GM21717 (cell line): ENCODE measurements around the gene SLC4A1AP.

Experiments used
- ATAC-seq: cut with Tn5 transposase; IDR thresholded peaks from one replicate; pipeline ENCODE4 v1.9.1; 2021; ENCODE audit warnings: mild to moderate bottlenecking, moderate library complexity; ENCODE audit not compliant: unreplicated experiment

Gene SLC4A1AP

DNA sequence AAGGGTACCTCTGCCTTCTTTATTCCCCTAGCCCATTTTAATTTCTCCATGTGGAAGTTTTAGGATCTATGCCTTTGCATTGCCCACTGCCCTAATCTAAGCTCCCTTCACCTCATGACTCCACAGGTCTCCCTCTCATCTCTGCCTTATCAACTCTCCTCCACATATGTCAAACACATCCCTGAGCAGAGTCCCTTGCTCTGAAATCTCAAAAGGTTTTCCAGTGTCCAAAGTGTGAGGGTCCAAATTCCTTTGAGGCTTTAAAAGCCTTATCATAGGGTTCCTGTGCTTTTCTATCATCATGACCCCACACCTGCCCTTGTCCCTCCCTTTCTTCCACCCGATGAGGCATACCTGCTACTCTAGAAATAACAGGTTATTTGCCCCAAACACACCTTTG, 38.6 kb downstream of the SLC4A1AP start:
- ATAC-seq = no peak

GRCh38 chr2:27703638-27704341, 40.1 kb downstream of the SLC4A1AP start:
- ATAC-seq = no peak

- no peak for ATAC-seq
Observed at GRCh38 chr2:27704342-27704876, 40.7 kb downstream of the SLC4A1AP start.

DNA sequence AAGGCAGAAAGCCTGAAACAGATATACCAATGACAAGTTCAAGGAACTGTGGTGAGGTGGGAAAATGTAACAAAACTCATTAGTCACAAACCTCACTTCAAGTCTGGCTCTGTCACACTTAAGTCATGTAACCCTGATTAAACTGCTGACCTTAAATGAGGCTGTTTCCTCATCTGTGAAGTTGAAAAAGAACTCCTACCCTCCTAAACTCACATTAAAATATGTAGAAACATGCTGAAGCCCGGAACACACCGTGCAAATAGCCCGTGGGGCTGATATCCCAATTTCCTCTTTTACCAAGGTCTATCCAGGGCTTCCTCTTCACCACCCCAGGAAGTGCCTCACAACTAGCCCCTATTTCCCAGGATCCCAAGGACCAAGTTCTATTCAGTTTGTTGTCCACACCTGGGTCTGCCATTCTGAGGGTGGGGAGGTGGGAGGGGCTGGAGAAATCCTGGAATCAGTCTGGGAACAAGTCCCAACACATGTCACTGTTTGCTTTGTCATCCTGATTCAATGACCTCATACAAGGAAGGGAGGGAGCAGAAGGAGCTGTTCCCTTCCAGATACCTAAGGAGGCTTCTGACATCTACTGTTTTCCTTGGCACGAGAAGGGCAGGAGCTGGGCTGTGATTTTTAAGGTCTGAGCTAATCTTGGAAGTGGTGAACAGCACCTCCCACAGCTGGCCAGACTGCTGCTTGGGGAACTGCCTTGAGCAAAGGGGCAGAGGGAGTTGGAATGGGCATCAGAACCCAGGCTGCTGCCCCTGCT, 42.3 kb downstream of the SLC4A1AP start:
- no peak for ATAC-seq

DNA sequence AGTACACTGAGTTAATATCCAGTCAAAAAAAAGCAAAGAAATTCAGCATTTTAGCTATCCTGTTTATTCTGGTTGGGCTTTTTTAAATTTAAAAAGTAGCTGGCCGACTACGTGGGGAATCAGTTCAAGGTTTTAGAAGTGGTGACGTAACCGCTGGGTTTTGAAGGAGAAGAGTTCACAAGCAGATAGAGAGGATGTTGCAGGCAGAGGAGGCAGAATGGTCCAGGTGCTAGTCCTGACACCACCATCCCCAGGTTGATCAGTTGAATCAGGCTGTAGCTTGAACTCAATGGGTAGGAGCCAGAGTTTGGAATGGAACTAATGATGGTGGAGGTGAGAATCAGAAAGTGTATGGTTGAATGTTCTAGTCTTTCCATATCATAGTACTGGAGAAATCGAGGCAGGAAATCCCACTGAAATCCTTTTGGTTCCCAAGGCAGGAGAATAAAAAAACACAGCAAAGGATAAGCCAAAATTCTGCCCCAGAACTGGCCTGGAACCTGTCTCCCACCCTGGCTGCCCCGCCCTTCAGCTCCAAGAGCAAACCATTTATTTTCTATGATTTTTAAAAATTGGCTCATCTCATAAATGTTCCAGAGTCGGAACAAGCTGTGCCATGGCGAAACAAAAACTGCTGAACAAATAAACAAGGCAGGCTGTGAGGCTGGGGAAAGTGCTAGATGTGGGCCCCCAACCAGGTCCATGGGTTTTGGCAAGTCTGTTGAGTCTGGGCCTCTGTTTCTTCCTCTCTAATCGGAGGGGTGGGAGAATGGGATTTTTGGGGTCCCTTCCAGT, 44.0 kb downstream of the SLC4A1AP start:
- no peak for ATAC-seq

DNA sequence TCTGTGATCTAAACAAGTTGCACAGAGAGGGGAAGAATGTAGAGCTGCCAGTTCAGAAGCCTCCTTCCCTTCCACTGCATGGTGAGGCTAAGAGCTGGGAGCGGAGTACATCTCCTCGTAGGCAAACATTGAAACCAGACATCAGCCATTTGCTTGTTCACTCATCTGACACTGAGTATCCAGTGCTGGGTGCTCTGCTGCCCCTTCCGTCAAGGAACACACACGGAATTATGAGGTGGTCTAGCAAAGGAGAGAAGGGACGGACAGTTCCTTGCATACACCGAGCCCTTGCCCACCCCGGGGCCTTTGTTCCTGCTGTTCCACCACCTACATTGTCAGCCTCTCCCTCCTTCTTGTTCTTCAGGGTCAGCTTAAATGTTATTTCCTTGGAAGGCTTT, 44.6 kb downstream of the SLC4A1AP start:
- no peak for ATAC-seq

GRCh38 chr2:27708666-27709065, 45.0 kb downstream of the SLC4A1AP start:
- ATAC-seq = no peak

GRCh38 chr2:27709326-27709725, 45.6 kb downstream of the SLC4A1AP start:
- no peak for ATAC-seq

- no peak for ATAC-seq
Observed at GRCh38 chr2:27709960-27710575, 46.4 kb downstream of the SLC4A1AP start.

GRCh38 chr2:27710640-27711430, 47.1 kb downstream of the SLC4A1AP start:
- ATAC-seq = no peak

DNA sequence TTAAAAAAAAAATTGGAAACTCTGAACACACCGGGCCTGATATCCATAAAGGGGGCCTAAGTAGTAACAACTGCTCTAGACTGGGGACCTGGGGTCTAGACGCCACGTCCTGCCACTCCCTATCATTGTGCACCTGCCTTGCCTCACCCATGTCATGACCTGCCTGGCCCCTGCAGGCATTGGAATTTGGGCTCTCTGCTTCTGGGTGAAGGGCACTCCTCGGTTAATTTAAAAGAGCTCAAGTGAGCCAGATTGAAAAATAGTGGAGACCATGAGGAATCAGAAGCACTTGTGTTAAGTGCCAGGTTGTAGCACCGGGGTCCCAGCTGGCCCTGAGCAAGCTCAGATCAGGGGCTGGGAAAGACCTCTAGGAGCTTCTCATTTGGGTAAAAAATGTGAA, 48.1 kb downstream of the SLC4A1AP start:
- no peak for ATAC-seq

- ATAC-seq = no peak
Observed at GRCh38 chr2:27712522-27712921, 48.8 kb downstream of the SLC4A1AP start.

- ATAC-seq = no peak
Observed at GRCh38 chr2:27713201-27713600, 49.5 kb downstream of the SLC4A1AP start.

GRCh38 chr2:27714053-27714452, 50.4 kb downstream of the SLC4A1AP start:
- no peak for ATAC-seq

GRCh38 chr2:27714851-27715291, 51.2 kb downstream of the SLC4A1AP start:
- ATAC-seq = no peak

DNA sequence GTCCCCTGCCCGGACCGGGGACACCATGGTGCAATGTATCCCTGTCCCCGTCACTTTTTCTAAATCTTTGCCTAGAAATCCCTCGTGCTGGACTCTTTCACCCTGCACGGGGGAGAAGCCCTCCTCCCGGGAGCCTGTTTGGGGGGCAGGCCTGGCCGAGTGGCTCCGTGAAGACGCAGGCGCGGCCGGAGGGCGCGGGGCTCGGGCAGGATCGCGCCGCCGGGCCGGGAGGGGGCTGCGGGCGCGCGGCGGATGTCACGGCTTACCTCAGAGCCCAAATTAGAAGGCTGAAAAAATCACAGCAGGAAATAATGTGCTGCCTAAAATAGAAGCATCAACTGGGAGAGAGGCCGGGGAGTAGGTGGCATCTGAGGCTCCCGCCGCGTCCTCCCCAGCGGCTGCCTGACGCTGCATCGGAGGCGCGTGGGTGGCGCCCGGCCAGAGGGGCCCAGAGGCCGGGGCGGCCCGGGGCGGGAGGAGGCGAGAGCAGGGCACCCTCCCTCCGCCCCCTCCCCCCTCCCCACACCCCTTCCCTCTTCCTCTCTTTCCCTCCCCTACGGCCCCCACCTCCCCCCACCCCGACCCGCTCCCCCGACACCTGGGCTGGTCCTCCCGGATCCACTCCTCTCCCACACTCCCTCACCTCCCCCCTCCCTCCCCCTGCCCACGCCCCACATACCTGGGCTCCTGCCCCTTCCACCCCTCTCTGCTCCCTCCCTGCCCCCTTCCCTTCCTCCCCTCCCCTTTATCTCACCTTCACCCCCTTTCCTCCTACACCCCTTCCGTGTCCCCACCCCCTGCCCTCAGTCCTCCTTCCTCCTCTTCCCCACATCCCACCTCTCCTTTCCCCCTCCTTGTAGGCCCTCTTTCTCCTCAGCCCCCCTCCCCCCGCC, 51.9 kb downstream of the SLC4A1AP start:
- no peak for ATAC-seq

GRCh38 chr2:27716301-27717069, 52.8 kb downstream of the SLC4A1AP start:
- ATAC-seq = no peak

- ATAC-seq = no peak
Observed at GRCh38 chr2:27717070-27717795, 53.5 kb downstream of the SLC4A1AP start.
